ENCODE data around the gene NCF1. TPM values are rescaled to one million over a fixed set of nuclear protein-coding genes. Genes with fewer than 3 reads are reported as not detected.

The NCF1 gene
- total RNA-seq, 1 experiment from 2014 or later: 0.68 TPM

Other genes with a start within 250 kb of the NCF1 start
- gene GTF2I, start 116.3 kb upstream of the NCF1 start, total RNA-seq (2021): 290 to 308 TPM (median 293 TPM) in 3 replicates
- gene GTF2IRD2, start 77.6 kb downstream of the NCF1 start, total RNA-seq (2021): 7.2 to 8.8 TPM (median 8.5 TPM) in 3 replicates
- gene CASTOR2, start 190.7 kb downstream of the NCF1 start, total RNA-seq (2021): 36.5 to 40.1 TPM (median 38.7 TPM) in 3 replicates